Esophagus muscularis mucosa (tissue), 4 donors: Measurements from ENCODE around the gene FRRS1L.

Source experiments
- EP300 ChIP-seq: sonication (generic); formaldehyde crosslinking; IDR thresholded peaks from one replicate; pipeline ENCODE4 v1.6.1; 2017; ENCODE audit warnings: antibody characterized with exemption
- POLR2A ChIP-seq: fragments of 450-650 bp; IDR thresholded peaks from one replicate; pipeline ENCODE4 v1.6.1; 2017; ENCODE audit warnings: antibody characterized with exemption, moderate library complexity, mild to moderate bottlenecking, low read depth
- POLR2AphosphoS5 ChIP-seq, 2 donors: sonication (generic); formaldehyde crosslinking; IDR thresholded peaks; one replicate each; pipeline ENCODE4 v1.6.1; 2017; ENCODE audit warnings: antibody characterized with exemption in 2 of 2
- TF ChIP-seq, protein P1 (sequence below), 3 experiments: fragments of 200-600 bp in 2 of 3; fragments of 450-650 bp in 1 of 3; sonication (generic) in 2 of 3; IDR thresholded peaks; one replicate each; pipeline ENCODE4 v1.5.1; 2017 to 2019; ENCODE audit warnings: antibody characterized with exemption in 3 of 3, mild to moderate bottlenecking in 2 of 3, moderate library complexity in 1 of 3

DNA sequence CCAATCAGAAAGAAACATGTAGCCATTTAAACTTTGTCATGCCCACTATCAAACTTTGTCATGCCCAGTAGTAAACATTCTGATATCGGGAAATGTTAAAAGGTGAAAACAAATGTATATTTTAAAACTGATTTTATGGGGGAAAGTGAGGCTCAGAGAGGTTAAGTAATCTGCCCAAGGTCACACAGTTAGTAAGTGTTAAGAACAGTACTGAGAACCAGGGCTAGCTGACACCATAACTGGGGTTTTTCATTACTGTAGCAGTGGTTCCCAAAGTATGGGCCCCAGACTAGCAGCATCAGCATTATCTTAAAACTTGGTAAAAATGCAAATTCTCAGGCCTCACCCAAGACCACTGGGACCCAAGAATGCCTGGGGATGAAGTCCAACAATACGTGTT is 9.9 kb upstream of the FRRS1L start:
- TF ChIP-seq POLR2A, result no peak
- TF ChIP-seq, protein P1, sequence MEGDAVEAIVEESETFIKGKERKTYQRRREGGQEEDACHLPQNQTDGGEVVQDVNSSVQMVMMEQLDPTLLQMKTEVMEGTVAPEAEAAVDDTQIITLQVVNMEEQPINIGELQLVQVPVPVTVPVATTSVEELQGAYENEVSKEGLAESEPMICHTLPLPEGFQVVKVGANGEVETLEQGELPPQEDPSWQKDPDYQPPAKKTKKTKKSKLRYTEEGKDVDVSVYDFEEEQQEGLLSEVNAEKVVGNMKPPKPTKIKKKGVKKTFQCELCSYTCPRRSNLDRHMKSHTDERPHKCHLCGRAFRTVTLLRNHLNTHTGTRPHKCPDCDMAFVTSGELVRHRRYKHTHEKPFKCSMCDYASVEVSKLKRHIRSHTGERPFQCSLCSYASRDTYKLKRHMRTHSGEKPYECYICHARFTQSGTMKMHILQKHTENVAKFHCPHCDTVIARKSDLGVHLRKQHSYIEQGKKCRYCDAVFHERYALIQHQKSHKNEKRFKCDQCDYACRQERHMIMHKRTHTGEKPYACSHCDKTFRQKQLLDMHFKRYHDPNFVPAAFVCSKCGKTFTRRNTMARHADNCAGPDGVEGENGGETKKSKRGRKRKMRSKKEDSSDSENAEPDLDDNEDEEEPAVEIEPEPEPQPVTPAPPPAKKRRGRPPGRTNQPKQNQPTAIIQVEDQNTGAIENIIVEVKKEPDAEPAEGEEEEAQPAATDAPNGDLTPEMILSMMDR (IDR thresholded peaks at IDR 0.05), result no peak
- no peak for TF ChIP-seq POLR2AphosphoS5 (IDR thresholded peaks at IDR 0.05)
- no peak for TF ChIP-seq EP300
